Fibroblast of pulmonary artery (primary cell): Measurements from ENCODE around the gene FKBP11.

ENCODE experiments used
- DNase-seq: peaks from one replicate; pipeline ENCODE4 v3.0.0-alpha.2; 2010; ENCODE audit warnings: low read depth
- H3K4me3 ChIP-seq: replicated peaks from 2 replicates; pipeline ENCODE4 v1.5.1; 2011; ENCODE audit warnings: low read depth, mild to moderate bottlenecking, control low read depth, low read length, moderate library complexity
- TF ChIP-seq, protein P1 (sequence below): IDR thresholded peaks from 2 replicates; pipeline ENCODE4 v1.5.1; 2011; ENCODE audit warnings: mild to moderate bottlenecking, control low read depth, low read length, inconsistent platforms; ENCODE audit errors: missing control alignments

Gene FKBP11

DNA sequence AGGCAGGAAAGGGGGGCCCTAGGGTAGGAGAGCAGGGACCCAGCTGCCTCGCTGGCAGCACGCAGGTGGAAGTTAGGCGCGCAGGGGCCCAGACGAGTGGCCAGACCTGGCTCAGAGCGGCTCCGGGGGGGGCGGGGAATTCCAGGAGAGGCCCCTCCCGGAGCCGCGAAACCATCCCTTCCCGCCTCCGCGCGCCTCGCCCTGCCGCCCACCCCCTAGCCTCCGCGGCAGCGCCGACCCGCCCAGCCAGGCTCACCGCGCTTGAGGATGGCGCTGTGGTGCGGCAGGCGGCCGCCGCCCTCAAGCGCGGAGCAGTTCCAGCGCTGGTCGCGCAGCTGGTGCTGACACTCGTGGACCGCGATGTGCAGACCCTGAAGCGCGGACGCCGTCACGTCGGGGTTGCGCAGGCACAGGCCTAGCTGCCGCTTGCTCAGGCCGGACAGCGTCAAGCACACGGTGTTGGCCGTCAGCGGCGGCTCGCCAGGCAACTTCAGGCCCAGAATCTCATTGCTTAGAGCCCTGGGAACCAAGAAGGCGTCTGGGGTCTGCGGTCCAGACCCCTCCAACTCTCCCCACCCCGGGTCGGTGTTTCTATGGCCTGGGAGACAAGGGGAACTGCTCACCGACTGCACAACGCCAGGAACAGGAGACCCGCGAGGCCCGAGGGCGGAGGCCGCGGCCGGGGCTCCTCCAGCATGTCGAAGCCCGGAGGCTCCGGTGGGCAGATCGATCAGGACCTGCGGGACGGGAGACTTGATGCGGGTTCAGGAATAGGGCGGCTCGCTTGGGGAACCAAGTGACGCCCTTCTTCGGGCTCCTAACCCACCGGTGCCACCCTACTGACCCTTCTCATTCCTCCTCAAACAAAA is 44.8 kb upstream of the FKBP11 start:
- TF ChIP-seq, protein P1, sequence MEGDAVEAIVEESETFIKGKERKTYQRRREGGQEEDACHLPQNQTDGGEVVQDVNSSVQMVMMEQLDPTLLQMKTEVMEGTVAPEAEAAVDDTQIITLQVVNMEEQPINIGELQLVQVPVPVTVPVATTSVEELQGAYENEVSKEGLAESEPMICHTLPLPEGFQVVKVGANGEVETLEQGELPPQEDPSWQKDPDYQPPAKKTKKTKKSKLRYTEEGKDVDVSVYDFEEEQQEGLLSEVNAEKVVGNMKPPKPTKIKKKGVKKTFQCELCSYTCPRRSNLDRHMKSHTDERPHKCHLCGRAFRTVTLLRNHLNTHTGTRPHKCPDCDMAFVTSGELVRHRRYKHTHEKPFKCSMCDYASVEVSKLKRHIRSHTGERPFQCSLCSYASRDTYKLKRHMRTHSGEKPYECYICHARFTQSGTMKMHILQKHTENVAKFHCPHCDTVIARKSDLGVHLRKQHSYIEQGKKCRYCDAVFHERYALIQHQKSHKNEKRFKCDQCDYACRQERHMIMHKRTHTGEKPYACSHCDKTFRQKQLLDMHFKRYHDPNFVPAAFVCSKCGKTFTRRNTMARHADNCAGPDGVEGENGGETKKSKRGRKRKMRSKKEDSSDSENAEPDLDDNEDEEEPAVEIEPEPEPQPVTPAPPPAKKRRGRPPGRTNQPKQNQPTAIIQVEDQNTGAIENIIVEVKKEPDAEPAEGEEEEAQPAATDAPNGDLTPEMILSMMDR, result no peak
- H3K4me3 ChIP-seq, result no peak overlapping the region
- no peak for DNase-seq

DNA sequence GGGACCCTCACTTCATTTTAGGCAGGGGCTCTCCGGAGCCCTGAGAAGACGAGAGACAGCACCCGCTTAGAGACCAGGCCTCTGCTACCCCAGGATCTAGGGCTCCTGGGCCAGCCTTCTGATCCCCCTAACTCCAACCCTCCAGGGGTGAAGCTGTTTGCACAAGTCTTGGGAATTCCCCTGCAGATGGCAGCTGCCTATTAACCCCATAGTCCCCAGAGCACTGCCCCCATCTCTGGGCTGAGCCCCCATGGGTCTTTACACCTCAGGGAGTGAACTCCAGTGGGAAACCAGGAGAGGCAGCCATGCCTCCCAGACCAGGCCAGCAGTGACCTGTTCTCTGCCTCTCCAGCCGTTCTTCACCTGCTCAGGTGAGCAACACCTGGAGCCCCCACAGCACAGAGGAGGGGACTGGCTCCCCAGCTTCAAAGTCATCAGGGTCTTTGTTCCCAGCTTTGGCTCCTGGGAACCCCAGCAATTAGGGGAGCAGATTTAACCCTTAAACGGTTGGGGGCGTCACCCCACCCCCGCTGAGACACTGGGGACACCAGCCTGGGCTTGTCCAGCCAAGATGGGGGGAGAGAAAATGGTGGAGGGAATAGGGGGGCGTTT is 44.0 kb upstream of the FKBP11 start:
- TF ChIP-seq, protein P1, result no peak
- H3K4me3 ChIP-seq, result no peak overlapping the region
- no peak for DNase-seq

DNA sequence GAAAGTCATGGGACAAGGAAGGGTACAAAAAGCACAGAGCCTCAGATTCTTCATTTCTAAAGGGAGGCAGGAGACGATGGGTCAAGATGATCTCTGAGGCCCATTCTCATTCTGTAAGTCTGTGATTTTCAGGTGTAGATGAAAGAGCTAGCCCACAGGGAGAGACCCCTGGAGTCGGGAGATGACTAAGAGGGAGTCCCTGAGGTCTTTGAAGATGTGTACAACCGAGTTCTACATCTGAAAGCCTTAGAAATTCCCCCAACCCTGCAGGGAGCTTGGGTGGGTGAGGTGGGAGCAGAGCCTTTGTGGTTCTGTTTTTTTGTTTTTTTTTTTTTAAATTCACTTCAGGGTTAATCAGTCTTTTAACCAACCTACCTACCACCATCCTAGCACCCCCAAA is 43.2 kb upstream of the FKBP11 start:
- TF ChIP-seq, protein P1, result no peak
- no peak for DNase-seq
- no peak overlapping the region for H3K4me3 ChIP-seq

GRCh38 chr12:48967991-48968390 is 42.7 kb upstream of the FKBP11 start:
- no peak overlapping the region for H3K4me3 ChIP-seq
- TF ChIP-seq, protein P1, result no peak
- no peak for DNase-seq

GRCh38 chr12:48966177-48966895 is 41.0 kb upstream of the FKBP11 start:
- H3K4me3 ChIP-seq, result no peak overlapping the region
- TF ChIP-seq, protein P1, result no peak
- no peak for DNase-seq

DNA sequence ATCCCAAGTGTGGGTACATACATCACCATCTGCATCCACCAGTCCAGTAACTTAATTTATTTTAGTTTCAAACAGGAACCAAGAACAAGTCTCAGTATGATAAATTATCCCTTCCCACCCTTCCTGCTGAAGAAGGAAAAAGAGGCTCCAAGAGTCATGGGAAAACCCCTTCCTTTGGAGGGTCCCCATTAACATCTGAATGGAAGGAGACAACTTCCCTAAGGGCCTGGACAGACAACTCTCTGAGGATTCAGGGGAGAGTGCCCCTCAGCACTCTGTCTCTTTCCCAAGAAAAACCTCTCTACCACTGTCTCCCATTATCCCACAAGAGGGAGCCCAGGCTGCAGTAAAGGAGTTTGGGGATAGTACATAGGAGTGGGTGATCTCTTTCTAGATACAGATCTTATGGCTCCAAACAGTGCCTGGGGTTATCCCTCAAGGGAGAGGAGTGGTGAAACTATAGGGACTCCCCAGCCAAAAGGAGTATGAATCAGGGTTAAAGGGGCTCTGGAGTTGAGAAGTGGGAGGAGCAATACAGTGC is 40.1 kb upstream of the FKBP11 start:
- TF ChIP-seq, protein P1, result peak; percentile 48
- DNase-seq, result no peak
- no peak overlapping the region for H3K4me3 ChIP-seq
